HT1080 (cell line): ENCODE measurements around the gene P4HA2. TPM values are rescaled to one million over a fixed set of nuclear protein-coding genes. Genes with fewer than 3 reads are reported as not detected.
A peak's percentile ranks its signal among the peaks of the same experiment; 100 is the strongest.

Source experiments
- DNase-seq: peaks from one replicate; pipeline ENCODE4 v3.0.0-alpha.2; 2015; ENCODE audit warnings: low read depth
- polyA plus RNA-seq, 2 experiments: library from polyadenylated mRNA; depleted of rRNA; stranded (reverse); fragments of >200 nt; gene quantifications; 2 replicates each; pipeline ENCODE4 v1.2.3, GENCODE V29; 2015
- total RNA-seq: library from RNA; depleted of rRNA; stranded (reverse); fragments of >200 nt; shearing (Covaris generic); gene quantifications from 2 replicates; pipeline ENCODE4 v1.2.3, GENCODE V29; 2014; rRNA removed

Gene P4HA2
- total RNA-seq: 17.6 and 19.6 TPM in 2 replicates
- polyA plus RNA-seq (2015; cell fraction: cytosol; rRNA removed): 30.1 and 31.2 TPM in 2 replicates
- polyA plus RNA-seq (2015; cell fraction: nucleus; rRNA removed): 118 and 130 TPM in 2 replicates

- DNase-seq: peak; percentile 68
These were observed at the start of gene P4HA2 for GRCh38 chr5:132227485-132228240. Gene P4HA2, minus strand, starts transcription at chr5:132227853. Its CDS starts 9,227 bp downstream, at chr5:132218626.

DNA sequence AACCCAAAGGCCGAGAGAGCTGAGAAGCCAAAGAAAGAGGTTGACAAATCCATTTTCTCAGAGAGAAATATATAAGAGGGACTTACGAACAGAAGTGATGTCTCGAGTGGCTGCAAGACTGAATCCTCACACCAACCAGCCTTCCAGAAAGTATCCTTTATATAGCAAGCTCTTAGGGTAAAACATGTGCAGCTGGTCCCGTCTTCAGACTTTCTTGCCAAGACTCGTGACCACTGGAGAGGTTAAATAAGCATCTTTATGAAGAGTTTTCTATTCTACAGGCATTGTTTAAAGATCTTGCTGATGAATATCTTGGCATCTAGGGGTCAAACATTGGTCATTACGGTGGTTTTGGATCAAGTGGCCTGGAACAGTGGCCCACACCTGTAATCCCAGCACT, 49.6 kb upstream of the P4HA2 start:
- DNase-seq: no peak

- DNase-seq: no peak
These were observed 47.9 kb upstream of the P4HA2 start for GRCh38 chr5:132275367-132276220.

DNA sequence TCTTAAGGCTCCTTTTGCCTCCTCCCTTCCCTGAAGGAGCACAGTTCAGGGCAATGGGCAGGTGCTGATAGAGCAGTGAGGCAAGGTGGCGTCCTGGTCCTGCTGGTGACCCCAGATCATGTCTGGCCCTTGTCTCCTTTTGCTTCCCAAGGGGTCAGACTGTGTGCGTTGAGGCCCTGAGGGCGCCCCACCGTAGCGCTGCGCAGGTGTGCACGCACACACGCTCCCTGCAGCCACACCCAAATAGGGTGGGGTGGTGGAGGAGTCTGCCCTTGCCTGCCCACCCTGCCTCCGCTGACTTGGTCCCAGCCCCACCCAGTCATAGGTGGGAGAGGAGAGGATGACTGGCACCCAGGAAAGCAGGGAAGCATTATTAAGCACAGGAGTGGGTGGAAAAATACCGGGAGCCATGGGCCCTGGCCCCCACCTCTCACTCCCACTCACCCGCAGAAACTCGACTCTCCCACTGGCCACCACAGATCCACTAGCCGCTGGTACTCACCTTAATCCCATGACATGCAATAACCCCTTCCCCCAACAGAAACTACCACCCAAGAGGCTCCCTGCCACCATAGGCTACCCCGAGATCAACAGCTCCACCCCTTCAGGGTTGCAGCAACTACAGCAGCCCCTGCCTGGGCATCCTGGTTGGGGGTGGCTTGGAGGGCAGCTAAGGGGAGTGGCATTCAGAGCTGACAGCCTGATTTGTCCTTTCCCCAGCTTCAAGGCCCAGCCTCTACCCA, 46.6 kb upstream of the P4HA2 start:
- DNase-seq: no peak

DNA sequence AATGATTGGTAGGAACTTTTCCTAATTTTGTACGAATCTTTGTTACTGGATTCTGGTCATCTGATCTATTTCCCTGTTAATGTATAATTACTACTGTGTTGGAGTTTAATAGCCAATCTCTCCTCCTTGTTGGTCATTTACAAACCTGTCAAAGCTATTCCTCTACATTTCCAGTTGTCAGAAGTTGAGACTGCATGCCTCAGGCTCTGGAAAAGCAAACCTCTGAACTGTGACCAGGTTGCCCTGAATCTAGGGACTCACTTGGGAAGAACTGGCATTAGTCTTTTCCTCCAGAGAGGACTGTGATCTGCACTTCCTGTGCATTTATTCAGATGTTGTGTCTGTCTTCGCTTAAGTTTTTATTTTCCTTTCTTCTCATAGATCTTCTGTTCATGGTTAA, 46.0 kb upstream of the P4HA2 start:
- no peak for DNase-seq

- peak; percentile 46 for DNase-seq
These were observed 44.9 kb upstream of the P4HA2 start for GRCh38 chr5:132272311-132273210.

- no peak for DNase-seq
These were observed 43.9 kb upstream of the P4HA2 start for GRCh38 chr5:132271251-132272246.

DNA sequence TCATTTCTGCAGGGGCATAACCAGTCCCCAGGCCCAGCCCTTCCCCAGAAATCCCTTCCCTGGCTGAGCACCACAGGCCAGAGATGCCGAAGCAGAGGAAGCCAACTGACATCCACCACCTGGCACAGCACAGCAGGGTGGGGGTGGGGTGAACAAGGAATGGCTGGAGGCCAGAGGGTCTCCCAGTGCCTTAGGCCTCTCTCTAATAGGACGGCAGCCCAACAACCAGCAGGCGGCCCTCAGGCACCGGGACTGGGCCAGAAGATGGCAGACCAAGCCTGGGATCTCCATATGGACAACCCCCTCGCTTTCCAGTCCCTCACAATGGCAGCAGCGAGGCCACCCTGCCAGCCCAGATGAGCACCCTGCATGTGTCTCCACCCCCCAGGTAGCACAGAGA, 43.1 kb upstream of the P4HA2 start:
- DNase-seq: no peak

DNA sequence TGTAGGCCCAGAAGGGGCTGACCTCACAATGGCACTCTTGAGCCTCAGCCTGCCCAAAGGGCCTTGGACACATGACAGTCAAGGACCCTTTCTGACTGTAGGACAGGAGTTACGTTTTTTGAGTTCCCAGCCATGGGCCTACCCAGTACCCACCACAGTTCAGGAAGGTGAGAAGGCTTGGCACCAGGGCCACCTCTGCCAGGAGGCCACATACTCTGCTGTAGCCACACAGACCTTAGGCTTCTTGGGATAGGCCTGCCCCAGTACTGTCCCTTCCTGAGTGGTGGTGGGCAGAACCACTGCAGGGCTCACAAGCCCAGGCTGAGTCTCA, 42.6 kb upstream of the P4HA2 start:
- no peak for DNase-seq

DNA sequence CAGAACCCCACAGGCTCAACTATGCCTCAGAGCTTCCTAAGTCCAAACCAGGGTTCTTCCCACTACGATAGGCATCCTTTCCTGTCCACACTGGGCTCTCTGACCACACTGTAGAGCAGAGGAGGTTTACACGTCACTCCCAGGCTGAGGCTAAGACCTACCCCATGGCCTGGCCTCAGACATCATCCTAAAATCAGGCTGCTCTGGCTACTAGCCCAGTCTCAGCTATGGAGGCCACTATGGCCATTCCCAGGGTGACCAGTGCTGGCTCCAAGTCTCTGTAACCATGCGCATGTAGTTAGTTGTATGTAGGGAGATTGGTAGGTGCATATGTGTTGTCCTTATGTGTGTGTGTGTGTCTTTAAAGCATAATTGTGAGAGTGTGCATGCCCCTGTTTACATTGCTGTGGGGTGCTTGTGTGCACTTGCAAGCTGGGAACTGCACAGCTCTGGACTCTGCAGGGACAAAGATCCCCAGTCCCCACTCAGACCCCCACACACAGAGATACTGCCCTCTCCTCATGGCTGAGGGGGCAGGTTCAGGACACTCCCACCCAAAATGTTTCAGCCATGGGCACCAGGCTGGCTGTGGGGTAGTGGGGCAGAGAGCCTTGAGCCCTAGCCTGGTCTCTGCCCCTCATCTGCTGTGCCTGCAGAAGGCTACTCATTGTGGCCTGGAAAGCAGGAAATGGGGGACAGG, 42.1 kb upstream of the P4HA2 start:
- no peak for DNase-seq

DNA sequence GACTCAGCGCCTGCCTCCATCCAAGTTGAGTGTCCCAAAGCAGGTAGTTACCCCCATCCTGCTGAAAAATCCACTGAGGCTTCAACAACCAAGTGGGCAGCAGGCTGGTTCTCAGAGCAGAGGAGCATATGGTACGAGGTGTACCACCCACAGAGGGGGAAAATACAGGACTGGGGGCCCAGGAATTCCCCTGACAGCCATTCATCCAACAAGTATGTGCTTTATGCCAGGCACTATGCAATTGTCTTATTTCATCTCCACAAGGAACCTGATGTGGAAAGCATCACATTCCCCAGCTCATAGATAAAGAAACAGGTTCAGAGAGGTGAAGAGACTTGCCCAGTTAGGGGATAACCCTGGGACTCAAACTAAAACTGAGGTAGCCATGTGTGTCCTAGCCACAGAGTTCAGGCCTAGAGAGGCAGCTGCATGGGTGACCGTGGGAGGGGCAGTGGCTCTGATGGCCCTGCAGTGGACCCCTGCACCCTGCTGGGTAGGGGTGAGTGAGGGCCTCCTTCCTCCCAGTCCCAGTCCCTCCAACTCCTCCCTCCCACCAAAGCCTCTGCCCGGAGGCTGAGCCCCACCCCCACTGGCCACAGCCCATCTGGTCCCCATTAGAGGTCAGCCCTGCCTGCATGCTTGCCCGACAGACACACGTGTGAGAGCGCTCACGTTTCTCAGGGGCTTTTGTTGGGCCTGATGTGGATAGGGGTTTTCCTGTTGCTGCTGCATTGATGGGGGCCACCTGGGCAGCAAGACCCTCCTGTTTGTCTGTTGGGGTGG, 41.3 kb upstream of the P4HA2 start:
- no peak for DNase-seq

DNA sequence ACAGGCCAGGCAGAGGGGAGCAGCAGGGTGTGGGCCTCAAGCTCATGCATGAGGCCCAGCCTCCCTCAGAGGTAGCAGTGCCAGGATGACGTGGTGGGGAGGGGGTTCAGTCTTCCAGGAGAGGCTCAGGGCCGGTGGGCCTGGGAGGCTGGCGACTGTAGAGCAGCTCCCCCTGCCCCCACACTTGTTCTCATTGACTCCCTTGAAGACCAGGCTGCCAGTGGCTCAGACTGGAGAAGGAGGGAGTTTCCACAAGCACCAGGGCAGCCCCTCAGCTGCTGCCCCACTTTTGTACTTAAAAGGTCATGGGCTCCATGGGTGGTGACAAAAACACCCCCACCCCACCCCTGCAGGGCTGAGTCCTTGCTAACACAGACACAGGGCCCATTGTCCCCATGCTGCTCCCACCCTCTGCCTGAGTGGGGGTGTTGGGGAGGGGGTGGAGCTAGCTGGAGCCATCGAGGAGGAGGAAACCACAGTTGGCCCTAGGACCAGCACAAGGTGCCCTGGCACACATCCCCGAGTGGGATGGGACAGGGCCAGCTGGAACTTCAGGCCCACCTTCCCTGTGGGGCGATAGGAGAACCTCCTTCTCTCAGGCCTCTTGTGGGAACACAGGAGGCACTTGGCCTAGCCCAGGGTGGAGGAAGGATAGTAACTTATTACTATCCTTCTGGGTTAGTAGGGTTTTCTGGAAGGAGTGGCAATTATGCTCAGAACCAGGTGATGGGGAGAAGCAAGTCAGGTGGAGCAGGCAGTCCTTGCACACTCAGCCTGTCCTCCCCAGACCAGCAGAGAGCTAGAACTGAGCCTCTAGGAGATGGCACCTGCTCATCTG, 40.5 kb upstream of the P4HA2 start:
- DNase-seq: no peak

GRCh38 chr5:132267166-132267739, 39.6 kb upstream of the P4HA2 start:
- no peak for DNase-seq

DNA sequence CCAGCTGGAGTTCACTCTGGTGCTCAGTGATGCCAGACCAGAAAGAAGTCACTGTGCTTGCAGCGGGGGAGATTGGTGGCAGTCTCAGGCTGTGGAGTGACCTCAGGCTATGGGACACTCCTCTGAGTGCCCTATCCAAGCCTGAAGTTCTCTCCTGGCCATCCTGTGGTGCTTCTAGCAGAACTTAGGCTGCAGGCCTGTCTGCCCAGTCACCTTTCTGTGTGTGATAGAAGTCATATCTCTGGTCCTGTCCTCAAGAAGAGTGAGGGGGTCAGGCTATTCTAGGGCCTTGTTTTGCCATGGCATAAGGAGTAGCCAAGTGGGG, 39.1 kb upstream of the P4HA2 start:
- no peak for DNase-seq

- DNase-seq: no peak
These were observed 38.6 kb upstream of the P4HA2 start for GRCh38 chr5:132266031-132266835.
